ENCODE results near the gene GPATCH2.
"Not testable (repeated sequence)": the region's sequence is repeated elsewhere in the genome, so short reads cannot be mapped to it uniquely, and the experiment has no call there.

GPATCH2 gene

GRCh38 chr1:217433664-217434063, 197.2 kb downstream of the GPATCH2 start:
- no peak for DNase-seq

DNA sequence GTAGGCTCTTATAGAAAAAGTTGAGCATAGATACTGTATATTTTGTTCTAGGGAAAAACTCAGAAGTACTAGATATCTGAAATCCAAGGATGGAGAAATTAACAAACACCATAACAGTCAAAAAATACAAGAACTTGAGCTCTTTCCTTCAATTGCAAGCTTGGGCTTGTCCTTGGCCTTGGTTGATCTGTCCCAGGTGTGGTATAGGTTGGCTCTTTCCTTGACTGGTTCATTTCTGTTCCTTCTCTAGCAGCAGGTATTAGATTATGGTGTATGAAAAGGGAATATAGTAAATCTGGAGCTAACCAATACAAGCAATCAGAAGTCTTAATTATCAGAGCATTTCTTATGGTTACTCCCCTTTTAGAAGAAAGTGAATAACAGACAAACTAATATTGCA, 198.6 kb downstream of the GPATCH2 start:
- DNase-seq = no peak

GRCh38 chr1:217431395-217431794, 199.5 kb downstream of the GPATCH2 start:
- no peak for DNase-seq

GRCh38 chr1:217425422-217425821, 205.5 kb downstream of the GPATCH2 start:
- no peak for DNase-seq

GRCh38 chr1:217419194-217419551, 211.7 kb downstream of the GPATCH2 start:
- DNase-seq = no peak

DNA sequence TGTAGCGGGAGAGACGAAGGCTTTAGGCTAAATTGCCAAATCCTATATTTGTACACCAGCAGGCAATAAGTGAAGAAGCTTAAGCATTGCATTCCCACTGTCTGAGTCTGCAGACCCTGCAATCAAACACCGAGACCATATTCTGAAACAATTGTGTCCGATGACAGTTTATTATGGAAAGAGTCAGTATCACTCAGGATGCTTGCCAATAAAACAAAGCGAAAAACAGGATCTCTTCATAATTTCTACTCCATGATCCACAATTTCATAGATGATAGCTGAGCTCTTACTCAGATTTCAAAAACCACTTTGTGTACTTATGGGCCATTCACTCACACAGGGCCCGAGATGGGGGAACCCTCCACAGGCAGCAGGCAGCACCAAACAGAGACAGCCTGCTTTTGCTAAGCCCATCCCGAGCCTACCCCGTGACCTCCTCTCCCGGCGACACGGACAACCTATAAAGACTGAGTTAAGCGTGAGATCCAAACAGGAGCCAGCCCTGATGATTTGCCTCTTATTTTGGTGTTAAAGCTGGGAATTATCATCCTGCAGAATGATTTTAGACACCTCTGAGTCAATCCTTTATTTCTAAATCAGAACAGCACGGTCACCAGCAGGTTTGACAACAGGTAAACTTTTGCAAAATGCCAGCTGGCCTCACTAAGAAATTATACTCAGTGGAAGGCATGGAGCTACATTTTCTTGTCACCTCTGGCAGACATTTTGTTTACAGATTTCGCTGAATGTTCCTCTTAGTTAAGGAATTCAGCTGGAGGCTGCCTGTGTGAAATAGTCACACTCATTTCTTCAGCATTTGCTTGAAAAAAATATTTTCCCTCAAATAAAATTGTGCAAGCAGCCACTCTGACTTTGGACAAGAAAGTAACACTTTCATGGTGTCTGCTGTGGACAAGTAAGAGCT, 212.4 kb downstream of the GPATCH2 start:
- no peak for DNase-seq

DNA sequence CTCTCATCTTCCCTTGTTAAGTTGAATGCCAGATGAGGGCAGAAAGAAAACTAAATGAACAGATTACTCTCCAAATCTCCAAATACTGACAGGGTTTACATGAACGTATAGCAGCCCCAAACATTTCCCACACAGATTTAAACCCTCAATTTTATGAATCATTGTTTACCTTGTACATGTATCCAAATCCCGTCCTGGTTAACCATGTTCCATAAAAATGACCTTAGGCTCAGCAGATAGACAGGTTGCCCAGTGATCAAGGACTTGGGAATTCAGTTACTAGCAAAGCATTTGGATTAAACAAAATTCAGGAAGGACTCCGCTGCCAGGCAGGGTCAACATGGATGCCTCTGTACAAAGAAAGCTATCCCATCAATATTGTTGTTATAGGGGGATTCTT, 213.5 kb downstream of the GPATCH2 start:
- DNase-seq = no peak

GRCh38 chr1:217407534-217408001, 223.3 kb downstream of the GPATCH2 start:
- no peak for DNase-seq

GRCh38 chr1:217403026-217403720, 227.7 kb downstream of the GPATCH2 start:
- DNase-seq = no peak

GRCh38 chr1:217402301-217402700, 228.6 kb downstream of the GPATCH2 start:
- no peak for DNase-seq

GRCh38 chr1:217393896-217394295, 237.0 kb downstream of the GPATCH2 start:
- no peak for DNase-seq

DNA sequence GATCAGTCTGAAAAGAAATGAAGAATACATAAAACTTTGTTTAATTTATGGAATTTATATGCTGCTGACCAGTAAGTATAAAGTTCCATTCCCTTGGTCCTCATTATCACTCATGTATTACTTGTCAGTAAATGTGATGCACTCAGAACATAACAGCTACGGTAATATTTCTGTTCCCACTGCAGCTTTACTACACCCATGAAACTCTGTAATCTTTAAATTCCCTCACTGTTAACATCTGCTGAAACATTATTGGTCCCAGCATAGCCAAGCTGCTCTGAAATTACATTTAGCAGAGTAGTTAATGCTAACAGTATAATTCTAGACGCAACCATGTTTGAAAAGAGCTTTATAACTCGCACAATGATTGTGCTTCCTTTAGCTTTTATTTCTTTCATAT, 238.4 kb downstream of the GPATCH2 start:
- no peak for DNase-seq

DNA sequence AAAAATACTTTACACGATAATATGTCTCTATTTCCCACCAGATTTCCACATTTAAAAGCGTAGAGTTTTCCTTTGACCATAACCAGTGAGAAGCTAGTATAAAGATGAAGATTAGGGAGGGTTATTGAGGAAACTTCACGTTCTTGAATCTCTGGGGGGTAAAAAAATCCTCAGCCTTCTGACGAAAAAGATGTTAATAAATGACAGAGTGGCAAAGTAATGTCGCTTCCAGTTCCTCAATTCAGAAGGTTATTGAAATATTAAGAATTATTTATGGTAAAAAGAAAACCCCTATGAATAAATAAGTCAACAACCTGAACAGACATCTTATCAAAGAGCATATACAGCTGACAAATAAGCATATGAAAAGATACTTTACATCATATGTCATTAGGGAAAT, 241.0 kb downstream of the GPATCH2 start:
- no peak for DNase-seq

GRCh38 chr1:217388522-217389065, 242.3 kb downstream of the GPATCH2 start:
- no peak for DNase-seq

DNA sequence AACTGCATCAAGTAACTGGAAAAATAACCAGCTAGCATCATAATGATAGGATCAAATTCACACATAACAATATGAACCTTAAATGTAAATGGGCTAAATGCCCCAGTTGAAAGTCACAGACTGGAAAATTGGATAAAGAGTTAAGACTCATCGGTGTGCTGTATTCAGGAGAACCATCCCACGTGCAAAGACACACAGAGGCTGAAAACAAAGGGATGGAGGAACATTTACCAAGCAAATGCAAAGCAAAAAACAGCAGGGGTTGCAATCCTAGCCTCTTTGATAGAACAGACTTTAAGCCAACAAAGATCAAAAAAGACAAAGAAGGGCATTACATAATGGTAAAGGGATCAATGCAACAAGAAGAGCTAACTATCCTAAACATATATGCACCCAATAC, 249.1 kb downstream of the GPATCH2 start:
- DNase-seq = not testable (repeated sequence)

DNA sequence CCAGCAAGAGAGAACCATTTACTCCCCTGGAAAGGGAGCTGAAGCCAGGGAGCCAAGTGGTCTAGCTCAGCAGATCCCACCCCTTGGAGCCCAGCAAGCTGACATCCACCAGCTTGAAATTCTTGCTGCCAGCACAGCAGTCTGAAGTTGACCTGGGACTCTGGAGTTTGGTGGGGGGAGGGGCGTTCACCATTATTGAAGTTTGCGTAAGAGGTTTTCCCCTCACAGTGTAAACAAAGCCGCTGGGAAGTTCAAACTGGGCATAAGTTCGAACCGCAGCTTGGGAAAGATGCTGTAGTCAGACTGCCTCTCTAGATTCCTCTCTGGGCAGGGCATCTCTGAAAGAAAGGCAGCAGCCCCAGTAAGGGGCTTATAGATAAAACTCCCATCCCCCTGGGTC, 251.1 kb downstream of the GPATCH2 start:
- not testable (repeated sequence) for DNase-seq

DNA sequence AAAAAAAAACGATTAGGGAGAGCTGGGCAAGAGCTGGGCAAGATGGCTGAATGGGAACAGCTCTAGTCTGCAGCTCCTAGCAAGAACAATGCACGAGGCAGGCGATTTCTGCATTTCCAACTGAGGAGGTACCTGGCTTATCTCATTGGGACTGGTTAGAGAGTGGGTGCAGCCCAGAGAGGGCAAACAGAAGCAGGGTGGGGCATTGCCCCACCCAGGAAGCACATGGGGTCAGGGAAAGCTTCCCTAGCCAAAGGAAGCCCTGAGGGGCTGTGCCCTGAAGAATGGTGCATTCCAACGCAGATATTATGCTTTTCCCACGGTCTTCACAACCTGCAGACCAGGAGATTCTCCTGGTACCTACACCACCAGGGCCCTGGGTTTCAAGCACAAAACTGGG, 251.6 kb downstream of the GPATCH2 start:
- no peak for DNase-seq

Data from CD4-positive, alpha-beta T cell treated with Interferon gamma for 1 hour (primary cell).